ENCODE measurements around the gene PRKCSH.
"Not testable (repeated sequence)": the region's sequence is repeated elsewhere in the genome, so short reads cannot be mapped to it uniquely, and the experiment has no call there.

Gene PRKCSH

DNA sequence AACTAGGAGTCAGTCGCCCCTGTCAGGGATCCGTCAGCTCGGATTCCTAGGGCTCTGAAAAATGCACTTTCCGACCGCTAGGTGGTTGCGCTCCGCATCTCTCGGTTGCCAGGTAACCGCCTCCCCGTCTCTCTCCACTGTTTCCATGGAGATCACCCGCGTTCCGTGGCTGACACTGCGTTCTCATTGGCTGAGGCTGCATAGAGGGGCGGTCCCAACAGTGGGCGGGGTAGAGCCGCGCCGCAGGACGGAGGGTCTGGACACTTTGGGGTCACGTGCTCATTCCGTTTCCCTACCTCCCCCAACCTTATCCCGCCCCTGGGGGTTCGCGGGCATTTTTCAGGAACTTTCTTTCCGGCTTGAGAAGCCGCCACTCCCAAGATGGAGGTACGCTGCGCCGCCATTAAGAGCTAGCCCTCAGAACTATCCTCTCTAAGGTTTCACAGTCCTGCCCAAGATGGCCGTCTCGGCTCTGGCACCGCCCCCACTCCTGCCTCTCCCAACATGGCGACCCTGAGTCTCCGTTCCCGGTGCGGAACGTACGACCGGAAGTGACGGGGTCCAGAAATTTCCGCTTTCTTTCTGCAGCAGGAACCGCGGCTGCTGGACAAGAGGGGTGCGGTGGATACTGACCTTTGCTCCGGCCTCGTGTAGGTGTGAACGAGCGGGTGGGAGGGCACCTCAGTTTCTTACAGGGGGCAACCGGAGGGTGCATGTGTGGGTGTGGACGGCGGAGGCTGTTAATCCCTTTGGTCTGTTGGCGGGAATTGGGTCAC lies at the start of gene PRKCSH, which contains the start of gene ODAD3:
PRKCSH (plus strand) TSS at position 579 of the 776 bp plus-strand sequence. CDS start 483 bp downstream, outside the sequence.
ODAD3 (minus strand) TSS at position 65 of the 776 bp plus-strand sequence. CDS start 105 bp downstream, outside the sequence.
- peak; percentile 90 for FAIRE-seq

DNA sequence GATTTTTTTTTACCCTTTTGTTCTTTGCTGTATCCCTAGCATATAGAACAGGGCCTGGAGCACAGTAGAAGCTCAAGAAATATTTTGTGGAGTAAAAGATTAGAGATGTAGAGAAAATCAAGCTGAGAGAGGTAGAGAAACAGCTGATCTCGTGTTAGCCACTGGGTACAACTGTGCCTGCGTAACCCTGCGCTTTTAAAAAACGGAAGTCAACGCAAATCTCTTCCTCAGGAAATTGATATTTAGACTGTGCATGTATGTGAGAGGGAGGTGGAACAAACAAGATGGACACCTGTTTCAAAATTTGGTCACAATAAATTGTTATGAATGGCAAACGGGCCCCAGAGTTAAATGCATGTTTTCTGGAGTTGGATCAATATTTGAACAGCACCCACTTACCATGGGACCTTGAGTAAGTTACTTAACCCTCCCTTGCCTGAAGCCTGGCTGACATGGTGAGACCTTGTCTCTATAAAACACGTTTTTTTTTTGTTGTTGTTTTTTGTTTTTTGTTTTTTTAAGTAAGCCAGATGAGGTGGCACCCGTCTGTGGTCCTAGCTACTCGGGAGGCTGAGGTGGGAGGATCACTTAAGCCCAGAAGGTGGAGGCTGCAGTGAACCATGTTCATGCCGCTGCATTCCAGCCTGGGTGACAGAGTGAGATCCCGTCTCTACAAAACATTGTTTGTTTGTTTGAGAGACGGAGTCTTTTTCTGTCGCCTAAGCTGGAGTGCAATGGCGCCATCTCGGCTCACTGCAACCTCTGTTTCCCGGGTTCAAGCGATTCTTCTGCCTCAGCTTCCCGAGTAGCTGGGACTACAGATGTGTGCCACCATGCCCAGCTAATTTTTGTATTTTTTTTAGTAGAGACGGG lies 48.0 kb upstream of the PRKCSH start:
- no peak for FAIRE-seq

- no peak for FAIRE-seq
These were observed 45.1 kb upstream of the PRKCSH start for GRCh38 chr19:11390359-11390758.

DNA sequence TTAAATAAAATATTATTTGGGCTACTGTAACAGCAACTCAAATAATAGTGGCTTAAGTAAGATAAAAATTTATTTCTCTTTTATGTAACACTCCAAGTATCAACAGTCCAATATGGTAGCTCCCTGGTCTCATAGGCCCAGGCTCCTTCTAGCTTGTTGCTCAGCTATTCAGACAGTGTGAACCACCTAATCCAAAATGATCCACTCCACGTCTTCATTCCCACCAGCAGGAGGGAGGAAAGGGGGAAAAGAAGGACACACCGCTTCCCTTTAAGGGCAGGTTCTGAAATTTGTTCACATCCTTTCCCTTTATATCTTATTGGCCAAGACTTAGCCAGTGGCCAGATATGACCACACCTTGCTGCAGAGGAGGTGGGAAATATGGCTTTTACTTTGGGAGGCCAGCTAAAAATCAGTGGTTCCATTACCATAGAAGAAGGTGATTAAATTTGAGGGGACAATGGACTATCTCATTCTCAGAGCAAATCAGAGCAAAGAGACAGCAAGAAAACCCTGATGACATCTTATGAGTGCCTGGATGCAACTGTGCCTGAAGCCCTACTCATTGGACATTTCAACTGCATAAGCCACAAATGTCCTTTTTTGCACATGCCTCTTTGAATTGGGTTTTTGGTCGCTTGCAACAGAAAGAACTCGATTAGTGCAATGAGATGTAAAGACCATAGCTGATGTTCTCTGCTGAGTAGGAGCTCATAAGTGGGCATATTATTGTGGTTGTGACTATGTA lies 44.3 kb upstream of the PRKCSH start:
- no peak for FAIRE-seq

DNA sequence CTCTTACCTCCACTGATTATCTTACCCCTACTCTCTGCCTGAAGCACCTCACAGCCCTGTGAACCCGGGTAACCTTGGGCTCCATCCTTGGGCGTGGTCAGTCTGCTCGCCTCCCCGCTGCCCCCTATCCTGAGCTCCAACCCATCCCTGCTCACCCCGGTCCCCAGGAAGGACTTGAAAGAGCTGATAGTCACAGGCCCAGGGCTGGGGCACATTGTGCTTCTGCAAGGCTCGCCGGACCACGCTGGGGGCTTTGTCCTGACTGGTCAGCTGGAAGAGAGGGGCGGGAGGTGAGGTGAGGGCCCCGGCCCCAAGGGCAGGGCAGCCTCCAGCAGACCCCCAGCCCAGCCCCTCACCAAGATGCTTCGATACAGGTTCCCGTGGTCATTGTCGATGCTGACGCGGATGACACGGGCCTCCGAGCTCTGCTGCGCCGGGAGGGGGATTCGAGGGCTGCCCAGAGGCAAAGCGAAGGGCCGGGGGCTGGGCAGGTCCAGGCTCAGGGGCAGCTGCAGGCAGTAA lies 38.3 kb upstream of the PRKCSH start:
- no peak for FAIRE-seq

DNA sequence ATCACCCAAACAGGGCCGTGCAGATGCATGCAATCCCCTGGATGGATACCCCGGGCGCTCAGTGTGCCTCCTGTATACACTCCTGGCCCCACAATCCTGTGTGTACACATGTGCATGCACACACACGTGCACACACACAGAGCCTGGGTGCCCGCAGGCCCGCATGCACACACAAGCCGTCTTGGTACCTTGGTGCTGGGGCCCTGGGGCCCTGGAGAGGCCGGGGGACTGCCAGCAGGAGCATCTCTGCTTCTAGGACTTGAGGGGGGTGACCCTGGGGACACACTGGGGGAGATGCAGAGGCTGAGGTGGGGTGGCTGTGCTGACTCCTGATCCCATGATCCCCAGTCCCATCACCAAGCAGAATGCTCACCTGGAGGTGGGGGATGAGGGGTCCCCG lies 35.8 kb upstream of the PRKCSH start:
- FAIRE-seq, result no peak

- FAIRE-seq, result no peak
These were observed 34.6 kb upstream of the PRKCSH start for GRCh38 chr19:11400798-11401197.

DNA sequence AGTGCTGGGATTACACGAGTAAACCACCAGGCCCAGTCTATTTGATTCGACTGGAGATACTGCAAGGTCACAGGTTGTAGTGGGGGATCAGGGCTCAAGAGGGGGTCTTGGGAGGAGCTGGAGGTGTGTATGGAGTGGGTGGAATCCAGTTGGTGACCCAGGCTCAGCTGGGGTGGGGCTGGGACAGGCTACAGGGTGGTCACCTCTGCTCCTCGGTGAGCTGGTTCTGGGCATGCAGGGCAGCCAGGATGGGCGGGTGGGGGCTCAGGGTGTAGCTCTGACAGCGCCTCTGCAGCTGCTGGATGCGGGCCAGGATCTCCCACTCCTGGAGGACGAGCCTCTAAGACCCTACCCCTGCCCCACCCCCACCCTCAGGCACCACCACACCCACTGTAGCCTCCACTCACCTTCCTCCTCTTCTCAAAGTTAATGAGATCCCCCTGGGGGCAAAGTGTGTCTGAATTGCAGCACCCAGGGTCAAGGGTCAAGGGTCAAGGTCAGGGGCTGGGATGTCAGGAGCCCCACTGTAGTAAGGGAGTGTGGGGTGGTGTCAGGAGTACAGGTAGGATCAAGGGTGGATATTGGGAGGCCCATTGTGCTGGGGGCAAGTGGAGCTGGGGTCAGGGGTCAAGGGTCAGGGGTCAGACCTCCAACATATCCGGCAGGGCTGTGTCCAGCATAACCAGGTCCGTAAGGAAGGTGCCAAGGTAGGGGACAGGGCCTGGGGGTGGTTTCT lies 33.5 kb upstream of the PRKCSH start:
- no peak for FAIRE-seq

DNA sequence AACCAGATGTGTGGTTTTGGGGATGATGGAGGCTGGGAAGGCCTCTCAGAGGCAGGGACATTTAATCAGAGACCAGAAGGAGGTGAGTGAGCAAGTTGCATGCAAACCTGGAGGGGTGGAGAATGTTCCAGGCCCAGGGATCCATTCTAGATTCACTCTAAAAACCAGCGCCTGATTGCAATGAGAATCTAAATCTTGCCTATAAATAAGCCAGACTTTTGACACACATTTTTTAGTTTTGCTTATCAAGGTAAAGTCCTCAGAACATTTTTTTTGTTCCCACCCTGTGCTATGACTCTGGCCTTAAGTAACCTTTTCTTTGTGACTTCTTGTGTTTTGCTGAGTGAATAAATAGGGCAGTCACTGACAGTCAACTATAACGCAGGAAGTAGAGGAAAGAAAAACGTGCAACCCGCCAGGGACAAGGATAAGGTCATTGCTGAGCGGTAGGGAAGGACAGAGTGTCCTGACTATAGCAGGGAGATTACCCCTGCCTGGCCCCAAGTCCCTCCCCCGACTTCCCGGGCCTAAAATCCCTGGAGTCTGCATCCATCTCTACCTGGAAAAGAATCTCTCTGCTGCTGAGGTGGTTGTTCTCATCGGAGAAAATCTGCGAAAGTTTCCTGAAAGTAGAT lies 30.7 kb upstream of the PRKCSH start:
- FAIRE-seq, result no peak

GRCh38 chr19:11405846-11406643 lies 29.4 kb upstream of the PRKCSH start:
- no peak for FAIRE-seq

DNA sequence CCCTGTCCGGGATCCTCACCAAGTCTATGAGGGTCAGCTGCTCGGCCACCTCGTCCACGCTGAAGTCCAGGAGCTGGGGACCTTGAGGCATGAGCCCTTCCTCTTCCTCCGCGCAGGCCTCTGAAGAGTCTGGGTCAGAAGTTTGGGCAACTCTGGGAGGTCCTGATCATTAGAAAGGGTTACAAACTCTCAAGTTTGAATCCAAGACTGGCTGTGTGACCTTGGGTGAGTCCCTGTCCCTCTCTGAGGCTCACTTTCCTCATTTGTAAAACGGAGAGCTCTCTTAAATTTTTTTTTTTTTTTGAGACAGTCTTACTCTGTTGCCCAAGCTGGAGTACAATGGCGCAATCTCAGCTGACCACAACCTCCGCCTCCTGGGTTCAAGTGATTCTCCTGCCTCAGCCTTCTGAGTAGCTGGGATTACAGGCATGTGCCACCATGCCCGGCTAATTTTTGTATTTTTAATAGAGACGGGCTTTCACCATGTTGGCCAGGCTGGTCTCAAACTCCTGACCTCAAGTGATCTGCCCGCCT lies 28.7 kb upstream of the PRKCSH start:
- not testable (repeated sequence) for FAIRE-seq

DNA sequence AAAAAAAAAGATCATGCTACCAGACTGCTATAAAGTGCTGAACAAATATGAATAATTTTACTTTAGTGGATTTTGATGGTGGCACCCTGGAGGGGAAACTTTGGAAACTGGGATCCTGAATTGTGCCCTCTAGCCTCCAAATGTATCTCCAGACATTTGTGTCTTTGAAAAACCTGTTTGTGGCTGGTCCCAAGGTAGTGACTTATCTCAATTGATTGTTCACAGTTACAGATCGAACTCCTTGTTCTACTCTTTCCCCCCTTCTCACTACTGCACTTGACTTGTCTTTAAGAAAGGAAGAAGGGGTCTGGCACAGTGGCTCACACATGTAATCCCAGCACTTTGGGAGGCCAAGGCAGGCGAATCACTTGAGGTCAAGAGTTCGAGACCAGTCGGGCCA lies 26.8 kb upstream of the PRKCSH start:
- FAIRE-seq, result no peak

DNA sequence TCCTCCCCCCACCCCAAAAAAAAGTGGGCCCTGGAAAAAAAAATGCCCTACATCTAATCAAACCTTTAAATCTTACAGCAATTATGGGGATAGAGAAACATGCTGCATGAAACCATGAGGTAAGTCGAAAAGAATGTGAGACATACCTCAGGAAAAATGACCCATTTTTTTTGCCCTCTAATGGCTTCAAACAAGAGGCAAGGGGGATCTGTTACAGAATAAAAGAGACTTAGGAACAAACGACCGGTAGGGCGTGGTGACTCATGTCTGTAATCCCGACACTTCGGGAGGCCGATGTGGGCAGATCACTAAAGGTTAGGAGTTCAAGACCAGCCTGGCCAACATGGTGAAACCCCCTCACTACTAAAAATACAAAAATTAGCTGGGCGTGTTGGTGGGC lies 24.8 kb upstream of the PRKCSH start:
- FAIRE-seq, result no peak

DNA sequence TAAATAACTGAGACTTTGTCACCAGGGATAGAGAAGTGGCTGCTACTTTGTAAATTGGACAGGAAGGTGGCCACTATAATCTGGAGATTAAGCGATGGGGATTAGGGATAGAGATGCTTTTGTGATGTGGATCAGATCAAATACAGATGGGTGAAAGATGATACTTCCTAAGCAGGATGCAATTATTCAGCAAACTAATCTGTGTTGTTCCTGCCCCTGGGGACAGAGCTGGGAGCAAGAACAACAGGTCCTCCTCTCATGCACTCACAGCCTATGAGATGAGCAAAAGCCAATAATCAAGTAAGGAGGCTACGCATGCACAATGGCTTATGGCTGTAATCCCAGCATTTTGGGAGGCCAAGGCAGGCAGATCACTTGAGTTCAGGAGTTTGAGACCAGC lies 20.9 kb upstream of the PRKCSH start:
- FAIRE-seq, result no peak

DNA sequence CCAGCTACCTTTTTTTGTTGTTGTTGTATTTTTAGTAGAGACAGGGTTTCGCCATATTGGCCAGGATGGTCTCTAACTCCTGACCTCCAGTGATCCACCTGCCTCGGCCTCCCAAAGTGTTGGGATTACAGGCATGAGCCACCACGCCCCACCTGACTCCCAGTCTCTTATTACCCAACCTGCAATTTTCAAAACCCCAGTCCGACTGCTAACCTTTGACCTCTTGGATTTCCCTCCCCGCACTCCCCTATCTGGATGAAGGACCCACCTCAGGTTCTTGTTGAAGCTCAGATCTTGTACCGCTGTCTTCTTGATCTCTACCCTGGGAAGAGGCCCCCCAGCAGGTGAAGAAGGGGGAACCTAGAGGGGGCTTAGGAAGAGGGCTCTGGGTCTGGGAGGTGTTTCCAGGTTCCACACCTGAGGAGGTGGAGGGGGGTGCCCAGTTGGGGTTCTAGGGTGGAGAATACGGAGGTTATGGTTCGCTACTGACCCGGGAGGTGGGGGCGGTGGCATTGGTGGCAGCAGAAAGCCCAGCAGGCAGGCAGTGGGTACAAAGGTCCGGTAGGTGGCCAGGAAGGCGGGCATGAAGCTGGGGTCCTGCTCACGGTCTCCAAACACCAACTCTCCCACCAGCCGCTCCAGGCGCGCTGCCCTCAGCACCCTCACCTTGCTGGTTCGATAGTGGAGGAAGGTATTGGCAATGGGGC lies 18.9 kb upstream of the PRKCSH start:
- FAIRE-seq, result no peak

DNA sequence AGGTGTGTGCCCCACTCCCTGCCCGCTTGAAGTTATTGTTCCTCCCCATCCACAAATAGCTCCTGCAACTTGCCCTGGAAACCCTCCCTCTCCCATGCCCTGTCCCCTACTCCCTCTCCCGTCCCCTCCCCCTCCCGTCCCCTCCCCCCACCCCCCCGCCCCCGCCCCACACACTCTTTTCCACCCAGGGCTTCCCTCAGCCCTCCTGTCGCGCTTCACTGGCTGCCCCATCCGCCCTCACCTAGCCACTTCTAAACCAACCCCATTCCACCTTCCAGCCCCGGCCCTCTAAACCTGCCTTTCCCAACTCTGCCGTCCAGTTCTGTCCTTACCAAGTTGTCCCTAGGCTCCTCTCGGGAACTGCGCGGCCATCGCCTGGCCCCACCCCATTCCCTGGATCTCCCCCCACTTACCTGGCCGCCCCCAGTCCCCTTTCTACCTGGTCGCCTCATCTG lies 17.3 kb upstream of the PRKCSH start:
- FAIRE-seq, result no peak

GRCh38 chr19:11418549-11419506 lies 16.6 kb upstream of the PRKCSH start, which contains the start of gene RGL3:
TSS of gene RGL3 (minus strand) at chr19:11419314. CDS start at chr19:11419278, 36 bp downstream.
- FAIRE-seq, result no peak

Measured in colon (tissue), 2 donors.